ENCODE data around the gene BOD1L1. TPM values are rescaled to one million over a fixed set of nuclear protein-coding genes. Genes with fewer than 3 reads are reported as not detected.
A peak's percentile ranks its signal among the peaks of the same experiment; 100 is the strongest.

BOD1L1 gene
- total and polyA plus RNA-seq, 2 of the 8 experiments (the other 6 are each of a cell fraction or from before 2014, with no cell fraction given), result 6.8 to 39.3 TPM

DNA sequence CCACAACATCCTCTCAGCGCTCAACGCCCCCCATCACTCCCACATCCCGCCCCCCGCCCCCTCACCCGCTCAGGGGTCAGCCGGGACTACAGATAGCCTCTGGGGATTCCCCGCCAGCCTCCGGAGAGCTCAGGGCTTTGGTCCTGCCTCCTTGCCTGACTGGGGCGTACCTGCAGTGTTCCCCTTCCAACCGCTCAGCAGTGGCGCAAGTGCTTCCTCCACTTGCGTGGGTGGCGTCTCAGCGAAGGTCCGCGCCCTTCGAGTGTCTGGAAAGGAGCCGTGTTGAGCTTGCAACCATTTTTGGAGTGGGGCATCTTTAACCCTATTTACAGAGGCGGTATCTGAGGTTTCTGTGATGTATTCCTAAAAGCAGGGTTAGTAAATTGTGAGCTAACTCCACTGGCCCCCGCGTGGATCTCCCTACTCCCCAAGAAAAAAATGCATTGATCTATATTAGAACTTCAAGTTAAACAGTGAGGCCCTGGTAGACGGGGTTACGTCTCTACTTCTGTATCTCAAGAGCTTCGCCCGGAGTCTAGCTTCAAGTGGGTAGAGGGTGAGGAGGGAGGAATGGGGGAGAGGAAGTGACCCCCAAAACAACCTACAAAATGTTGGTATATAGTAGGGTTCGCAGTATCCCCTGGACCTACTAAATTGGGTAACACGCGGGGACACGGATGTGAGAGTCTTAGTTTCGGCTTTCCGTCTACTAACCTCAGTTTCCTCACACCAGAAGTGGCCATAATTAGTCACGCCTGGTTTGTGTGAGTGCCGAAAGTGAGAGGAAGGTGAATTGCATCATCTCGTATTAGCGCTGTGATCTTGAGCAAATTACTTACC is 99.3 kb downstream of the BOD1L1 start:
- Histone ChIP-seq H2AK5ac (ENCODE audit: low read depth, low read length) (no peak overlapping the region), H3K4me2 (ENCODE audit: insufficient read depth in 1 of 2, low read depth in 2 of 2, low read length in 2 of 2) (peak overlapping the region; percentile 60 to 78), H4K91ac (replicated peaks; ENCODE audit: insufficient read length, low read length) (no peak overlapping the region), H2BK15ac (ENCODE audit: low read length) (no peak overlapping the region; the same call in 1 of the 2 replicates), H3K23ac (ENCODE audit: insufficient read length) (no peak overlapping the region), H3K23me2 (ENCODE audit: low read depth, low read length) (peaks cover 4% of the 10 kb centered on the region), H3K14ac (ENCODE audit: insufficient read length) (no peak overlapping the region), H4K8ac (ENCODE audit: extremely low read depth, insufficient read depth, low read length) (no peak overlapping the region; the same call in 1 of the 2 replicates), H3K79me2 (ENCODE audit: control insufficient read depth in 1 of 2, insufficient read depth in 2 of 2, low read length in 2 of 2) (no peaks in the 10 kb centered on the region), H2AFZ (ENCODE audit: low read length) (no peak overlapping the region), H3K9me3 (ENCODE audit: insufficient read depth in 2 of 2, low read depth in 1 of 2, low read length in 1 of 2) (peaks cover 8 to 14% of the 10 kb centered on the region in 2 experiments), H3K27me3 (replicated peaks in 1 of 4; ENCODE audit: control insufficient read depth in 3 of 4, extremely low read depth in 1 of 4, insufficient read depth in 3 of 4, low read length in 3 of 4) (peaks cover 90 to 100% (median 98%) of the 10 kb centered on the region in 4 experiments), H3K56ac (replicated peaks; ENCODE audit: insufficient read length, low read depth, low read length) (no peak overlapping the region), H3K4ac (replicated peaks; ENCODE audit: insufficient read length, low read depth, low read length) (no peak overlapping the region), H3K4me1 (replicated peaks in 1 of 4; ENCODE audit: control insufficient read depth in 3 of 4, insufficient read depth in 4 of 4, low read length in 3 of 4) (peaks cover 13 to 50% (median 26%) of the 10 kb centered on the region in 4 experiments), H3K18ac (ENCODE audit: extremely low read depth, low read length) (peak overlapping the region; percentile 25; the same call in 1 of the 2 replicates), H3K36me3 (ENCODE audit: control insufficient read depth in 2 of 4, insufficient read depth in 4 of 4, low read length in 3 of 4) (peaks cover 0 to 9% (median 2%) of the 10 kb centered on the region in 4 experiments; a peak in 2 of 8 replicates), H3K27ac (ENCODE audit: low read depth, low read length) (no peak overlapping the region), H4K5ac (ENCODE audit: insufficient read length, low read depth, low read length) (no peak overlapping the region), H4K20me1 (replicated peaks in 1 of 2; ENCODE audit: control insufficient read depth in 1 of 2, insufficient read depth in 2 of 2, low read length in 2 of 2) (peaks cover 9 to 13% of the 10 kb centered on the region in 2 experiments), H2BK120ac (replicated peaks; ENCODE audit: low read depth, low read length) (peak overlapping the region; percentile 36), H2BK20ac (ENCODE audit: low read length) (peak overlapping the region; percentile 92; the same call in 1 of the 2 replicates), H3K4me3 (ENCODE audit: extremely low read depth in 1 of 4, insufficient read depth in 2 of 4, low read depth in 3 of 4, low read length in 4 of 4) (peak overlapping the region in 1 of 4 experiments; percentile 39; a peak in 3 of 8 replicates), H2BK12ac (ENCODE audit: low read depth, low read length) (peak overlapping the region; percentile 94), H3K79me1 (ENCODE audit: low read depth, low read length) (no peaks in the 10 kb centered on the region), H2BK5ac (ENCODE audit: low read depth, low read length) (no peak overlapping the region; the same call in 1 of the 2 replicates), H3K9ac (replicated peaks in 1 of 4; ENCODE audit: extremely low read depth in 1 of 4, low read depth in 3 of 4, low read length in 3 of 4) (no peak overlapping the region)
- DNase-seq (ENCODE audit: low read depth in 1 of 2, low spot score in 2 of 2) (peak in 1 of 2 experiments; percentile 63), FAIRE-seq (no peak)
- WGBS, 2 experiments (ENCODE audit: extremely low coverage in 1 of 2, insufficient coverage in 1 of 2, insufficient read length in 1 of 2, insufficient replicate concordance in 2 of 2, low coverage in 1 of 2, low lambda C conversion rate in 2 of 2, missing lambda C conversion rate in 1 of 2), result 8% methylated on average over 27 of the region's 35 CpGs; no CpG with 5 or more reads in 1 of the 2 experiments
- ChIA-PET CTCF (ENCODE audit: partially characterized antibody) (interaction anchor here (2.0 to 13.6 kb wide), 2 partner anchors 9 to 13 kb away, joined by 9 to 132 read pairs; partner anchors contain the start of gene NKX3-2), POLR2A (ENCODE audit: partially characterized antibody) (interaction anchor here (0.5 to 5.6 kb wide), 4 partner anchors 9 to 614 kb away, joined by 3 to 37 read pairs (median 4); partner anchors contain the start of gene NKX3-2)
- TF ChIP-seq ASH2L (IDR thresholded peaks at IDR 0.05; ENCODE audit: low read length), result no peak
- TF ChIP-seq CBX8 (IDR thresholded peaks at IDR 0.05; ENCODE audit: borderline replicate concordance, low read depth, low read length), result no peak
- no peak for TF ChIP-seq PHF8 (conservative IDR thresholded peaks at IDR 0.05; ENCODE audit: low read depth, low read length)
- no peak for TF ChIP-seq GABPA (IDR thresholded peaks at IDR 0.05; ENCODE audit: borderline replicate concordance, insufficient read depth, low read length)
- TF ChIP-seq EZH2 (IDR thresholded peaks at IDR 0.05; ENCODE audit: low read depth, low read length, severe bottlenecking), result peak; percentile 49
- no peak for TF ChIP-seq SIN3A (conservative IDR thresholded peaks at IDR 0.05 in 1 of 2, IDR thresholded peaks at IDR 0.05 in 1 of 2; ENCODE audit: low read depth in 1 of 2, low read length in 2 of 2)
- TF ChIP-seq RAD21 (IDR thresholded peaks at IDR 0.05 in 1 of 2, conservative IDR thresholded peaks at IDR 0.05 in 1 of 2; ENCODE audit: low read depth in 2 of 2, low read length in 2 of 2), result no peak
- no peak for TF ChIP-seq CTBP2 (IDR thresholded peaks at IDR 0.05; ENCODE audit: borderline replicate concordance, insufficient read depth, insufficient read length, low read length)
- TF ChIP-seq RNF2 (IDR thresholded peaks at IDR 0.05; ENCODE audit: borderline replicate concordance, low read depth, low read length, missing control alignments, poor library complexity, severe bottlenecking), result peak; percentile 44

Data from H1 (cell line).